NCI-H460 (cell line): ENCODE data around the gene SHOC2. TPM values are rescaled to one million over a fixed set of nuclear protein-coding genes. Genes with fewer than 3 reads are reported as not detected.

Experiments used
- DNase-seq: peaks from one replicate; pipeline ENCODE4 v3.0.0-alpha.2; 2016; ENCODE audit warnings: low read depth; ENCODE audit errors: extremely low read depth
- total RNA-seq: library from RNA; depleted of rRNA; stranded (reverse); fragments of >200 nt; shearing (Covaris generic); gene quantifications from 2 replicates; pipeline ENCODE4 v1.2.3, GENCODE V29; 2014

The SHOC2 gene
- total RNA-seq, 1 experiment from 2014 or later, result 34.8 TPM

DNA sequence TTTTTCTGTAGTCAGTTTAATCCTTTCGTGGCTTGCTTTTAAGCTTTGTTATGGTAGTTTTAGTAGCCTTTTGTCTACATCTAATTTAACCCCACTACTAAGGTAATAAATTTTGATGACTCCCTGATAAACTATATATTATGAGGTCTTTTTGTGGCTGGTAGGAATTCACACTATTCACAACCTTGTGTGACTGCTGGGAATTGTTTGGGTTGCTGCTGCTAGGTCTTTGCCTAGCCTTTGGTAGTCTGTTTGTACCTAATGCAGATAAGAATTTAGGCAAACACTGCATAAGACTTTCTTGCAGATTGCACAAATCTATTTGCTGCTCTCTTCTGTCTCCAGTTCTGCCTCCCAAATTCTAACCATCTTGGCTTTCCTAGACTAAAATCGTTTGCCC is 58.3 kb downstream of the SHOC2 start:
- DNase-seq, result no peak

DNA sequence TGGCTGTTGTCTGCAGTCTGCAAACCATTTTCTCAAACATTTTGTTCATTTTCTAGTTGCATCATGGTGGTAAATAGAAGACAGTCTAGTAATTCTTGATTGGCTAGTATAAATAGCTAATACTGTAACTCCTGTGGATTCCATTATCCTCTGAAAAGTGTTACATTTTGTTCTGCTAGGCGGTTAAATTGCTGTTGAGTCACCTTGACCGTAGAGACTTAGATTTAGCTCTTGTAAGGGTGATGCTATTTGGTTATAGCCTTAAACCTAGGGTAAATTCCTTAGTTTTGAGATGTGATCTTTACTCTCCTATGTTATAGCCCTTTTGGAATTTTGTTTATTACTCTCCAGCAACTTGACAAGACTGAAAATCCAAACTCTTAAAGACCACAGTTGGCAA is 58.8 kb downstream of the SHOC2 start:
- no peak for DNase-seq

DNA sequence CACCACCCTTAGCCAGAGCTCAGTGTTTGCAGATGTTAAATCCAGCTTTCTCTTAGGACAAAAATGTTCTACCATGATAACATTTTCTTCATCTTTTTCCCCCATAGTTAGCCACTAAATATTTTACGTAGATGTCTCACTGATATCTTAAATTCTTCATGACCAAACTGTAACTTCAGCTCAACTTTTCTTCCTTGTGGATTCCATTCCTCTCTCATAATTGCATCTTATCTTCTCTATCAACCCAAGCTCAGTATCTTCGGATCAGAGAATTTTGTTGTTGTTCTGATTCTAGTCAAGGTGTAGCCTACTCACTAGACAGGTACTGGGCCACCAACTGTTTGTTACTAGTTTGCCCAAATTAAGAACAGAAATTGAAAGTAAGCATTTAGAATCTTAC is 60.2 kb downstream of the SHOC2 start:
- no peak for DNase-seq

DNA sequence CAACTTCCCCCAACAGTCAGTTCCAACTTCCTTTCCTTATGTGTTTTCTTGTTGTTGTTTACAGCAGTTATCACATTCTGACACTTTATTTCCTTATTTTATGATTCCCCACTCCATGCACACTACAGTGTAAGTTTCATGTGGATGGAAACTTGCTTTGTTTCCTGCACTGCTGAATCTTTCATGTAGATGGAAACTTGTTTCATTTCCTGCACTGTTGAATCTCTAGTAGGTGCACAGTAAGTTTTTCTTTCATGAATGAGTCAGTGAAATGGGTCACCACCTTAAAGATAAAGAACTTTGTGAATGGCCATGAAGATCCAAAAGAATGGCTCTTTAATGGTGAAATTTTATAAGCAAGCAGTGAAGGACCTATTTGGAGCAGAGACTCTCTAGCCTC is 61.4 kb downstream of the SHOC2 start:
- DNase-seq, result no peak

DNA sequence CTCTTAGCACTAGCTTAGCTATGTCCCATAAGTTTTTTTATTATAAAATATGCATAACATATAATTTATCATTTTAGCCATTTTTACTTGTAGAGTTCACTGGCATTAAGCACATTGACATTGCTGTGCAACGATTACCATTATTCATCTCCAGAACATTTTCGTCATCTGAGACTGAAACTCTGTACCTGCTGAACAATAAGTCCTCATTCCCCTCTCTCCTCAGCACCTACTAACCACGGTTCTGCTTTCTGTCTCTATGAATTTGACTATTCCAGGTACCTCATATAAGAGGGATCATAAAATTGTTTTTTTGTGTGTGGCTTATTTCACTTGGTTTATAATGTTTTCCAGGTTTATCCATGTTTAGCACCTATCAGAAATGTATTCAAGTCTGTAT is 64.1 kb downstream of the SHOC2 start:
- no peak for DNase-seq

DNA sequence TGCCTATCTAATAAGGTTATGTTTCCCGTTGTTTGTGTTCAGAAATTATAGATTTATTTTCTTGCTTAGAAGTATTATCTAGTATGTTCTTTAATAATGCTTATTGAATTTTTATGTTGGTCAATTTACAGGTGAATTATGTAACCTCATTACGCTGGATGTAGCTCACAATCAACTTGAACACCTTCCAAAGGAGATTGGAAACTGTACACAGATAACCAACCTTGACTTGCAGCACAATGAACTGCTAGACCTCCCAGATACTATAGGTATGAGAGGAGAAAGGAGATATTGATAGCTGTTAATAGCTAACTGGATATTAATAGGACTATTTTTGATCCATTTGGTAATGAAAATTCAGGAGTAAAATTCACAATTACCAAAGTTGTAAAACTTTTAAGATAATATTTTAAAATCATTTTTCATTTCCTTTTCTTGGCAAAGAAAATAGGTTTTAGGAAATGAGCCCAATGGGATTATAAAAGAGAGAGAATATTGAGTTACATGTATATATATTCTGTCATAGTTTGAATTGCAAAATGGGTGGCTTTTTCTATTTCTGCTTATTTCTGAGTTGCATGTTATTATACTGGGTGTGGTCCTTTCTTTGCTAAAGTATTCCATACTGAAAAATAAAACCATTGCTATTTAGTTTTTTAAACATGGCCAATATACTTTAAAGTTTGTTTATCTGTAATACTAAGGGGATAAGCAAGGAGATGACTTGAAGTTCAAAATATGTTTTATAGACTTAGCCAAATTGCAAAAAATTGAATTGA is 66.3 kb downstream of the SHOC2 start:
- no peak for DNase-seq

DNA sequence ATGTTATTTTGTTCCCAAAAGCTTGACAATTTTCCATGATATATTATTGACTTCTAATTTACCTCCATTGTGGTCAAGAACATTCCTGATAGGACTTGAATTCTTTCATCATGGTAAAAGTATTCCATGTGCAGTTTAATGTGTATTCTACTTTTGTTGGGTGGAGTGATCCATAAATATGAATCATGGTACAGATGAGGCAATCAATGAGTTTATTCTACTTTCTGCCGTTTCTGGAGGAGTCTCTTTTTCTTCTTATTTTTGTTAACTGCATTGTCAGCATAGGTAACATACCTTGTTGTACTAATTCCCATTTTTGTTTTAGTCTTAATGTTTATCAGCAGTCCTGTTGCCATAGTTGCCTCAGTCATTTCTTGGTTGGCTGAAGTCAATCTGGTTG is 69.6 kb downstream of the SHOC2 start:
- no peak for DNase-seq

DNA sequence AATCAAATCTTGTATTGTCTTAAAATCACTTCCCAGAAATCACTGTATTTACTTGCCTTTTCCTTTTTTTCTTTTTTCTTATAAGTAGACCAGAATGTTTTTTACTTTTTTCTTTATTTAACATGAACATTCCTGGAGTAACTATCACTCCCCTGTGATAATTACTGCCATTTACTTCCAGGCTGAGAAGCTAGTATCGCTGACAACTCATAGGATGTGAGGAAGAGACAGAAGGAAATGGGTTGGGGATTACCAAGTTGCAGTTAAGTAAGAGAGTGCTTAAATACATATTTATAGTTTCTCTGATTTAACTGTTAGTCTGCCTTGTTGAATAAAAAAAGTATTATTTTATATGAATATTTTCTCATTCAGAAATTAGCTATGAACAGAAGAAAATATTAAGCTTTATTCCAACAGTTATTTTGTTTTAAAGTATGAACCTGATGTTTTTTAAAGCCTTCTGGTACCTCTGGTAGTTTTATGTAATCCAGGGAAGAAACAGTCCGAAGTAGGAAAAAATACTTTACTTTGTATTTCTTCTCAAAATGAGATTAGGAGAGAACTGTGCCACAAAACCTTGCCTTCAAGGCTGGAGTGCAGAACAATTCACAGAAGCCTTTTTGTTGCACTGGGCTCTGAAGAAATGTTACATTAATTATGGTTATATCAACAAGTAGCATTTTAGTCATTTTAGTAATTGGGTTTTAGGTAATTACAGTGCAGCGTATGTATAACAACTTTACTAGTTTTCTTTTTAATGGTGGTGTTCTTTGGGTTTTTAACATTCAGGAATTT is 72.8 kb downstream of the SHOC2 start:
- no peak for DNase-seq

DNA sequence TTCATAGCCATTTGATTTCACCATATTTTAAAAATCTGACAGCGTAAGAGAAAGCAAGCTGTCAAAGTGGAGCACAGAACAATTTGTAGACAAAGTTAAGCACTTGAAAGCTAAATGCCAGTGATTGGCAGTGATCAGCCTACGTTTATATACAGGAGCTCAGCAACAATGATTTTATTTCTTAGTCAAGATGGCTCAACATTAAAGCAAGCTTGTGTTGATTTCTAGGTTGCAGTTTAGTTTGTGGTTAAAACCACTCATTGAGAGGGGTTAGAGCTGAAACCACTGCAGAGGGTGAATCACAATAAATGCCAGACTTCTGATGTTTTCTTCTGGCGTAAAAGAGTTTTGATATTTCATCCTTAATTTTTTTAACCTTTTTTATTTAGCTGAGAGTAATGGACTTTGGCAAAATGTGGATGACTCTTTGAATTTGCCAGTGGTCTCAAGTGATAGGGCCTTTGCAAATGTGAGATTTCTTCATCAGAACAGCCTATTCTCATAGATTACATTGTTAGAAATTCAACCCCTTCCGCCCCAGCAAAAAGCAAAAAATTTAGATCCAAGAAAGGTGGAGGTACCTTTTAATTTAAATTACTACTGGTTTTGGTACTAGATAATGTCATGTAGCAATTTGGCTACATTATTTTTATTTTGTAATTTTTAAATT is 73.8 kb downstream of the SHOC2 start:
- DNase-seq, result no peak

DNA sequence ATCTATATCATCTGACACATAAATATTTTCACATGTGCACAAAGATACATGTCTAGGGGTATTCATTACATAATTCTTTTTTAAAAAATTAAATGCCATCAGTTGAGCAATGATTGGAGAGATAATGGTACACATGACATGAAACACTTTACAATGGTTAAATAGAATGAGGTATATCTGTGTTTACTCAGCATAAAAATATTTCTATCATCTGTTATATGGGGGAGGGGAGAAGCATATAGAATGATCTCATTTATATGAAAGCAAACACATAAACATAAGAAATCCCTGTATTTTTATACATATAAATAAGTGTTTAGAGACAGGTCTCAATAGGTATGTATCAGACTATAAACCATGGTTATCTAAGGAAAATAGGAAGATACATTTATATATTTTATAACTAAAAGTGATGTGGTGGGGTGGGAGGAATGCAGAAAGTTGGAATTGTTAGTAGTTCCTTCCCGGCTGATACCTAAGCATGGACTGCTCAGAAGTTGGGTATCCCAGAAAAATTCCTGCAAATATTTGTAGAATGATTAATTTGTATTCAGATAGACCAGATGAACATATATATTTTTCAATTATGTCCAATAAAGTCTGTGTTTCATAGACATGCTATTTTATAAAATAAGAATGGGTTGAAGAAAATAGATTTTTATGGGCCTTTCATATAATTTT is 75.1 kb downstream of the SHOC2 start:
- DNase-seq, result no peak

DNA sequence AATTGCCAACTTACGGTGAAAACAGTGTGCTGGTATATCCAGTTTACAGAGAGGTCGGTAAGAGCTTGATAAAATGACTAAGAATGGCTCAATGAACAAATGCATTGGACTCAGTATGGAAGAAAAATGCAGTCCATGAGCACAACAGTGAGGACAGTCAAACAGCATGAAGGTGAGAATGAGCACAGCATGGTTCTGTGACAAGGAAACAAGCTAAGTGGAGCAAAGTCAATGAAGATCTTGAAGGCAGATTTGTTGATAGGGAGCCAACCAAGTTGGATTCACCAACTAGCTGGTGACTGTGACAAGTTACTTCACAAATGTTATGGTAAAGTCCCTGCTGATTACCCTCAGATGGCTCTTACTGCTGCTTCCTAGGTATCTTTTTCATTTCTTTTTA is 75.9 kb downstream of the SHOC2 start:
- no peak for DNase-seq

DNA sequence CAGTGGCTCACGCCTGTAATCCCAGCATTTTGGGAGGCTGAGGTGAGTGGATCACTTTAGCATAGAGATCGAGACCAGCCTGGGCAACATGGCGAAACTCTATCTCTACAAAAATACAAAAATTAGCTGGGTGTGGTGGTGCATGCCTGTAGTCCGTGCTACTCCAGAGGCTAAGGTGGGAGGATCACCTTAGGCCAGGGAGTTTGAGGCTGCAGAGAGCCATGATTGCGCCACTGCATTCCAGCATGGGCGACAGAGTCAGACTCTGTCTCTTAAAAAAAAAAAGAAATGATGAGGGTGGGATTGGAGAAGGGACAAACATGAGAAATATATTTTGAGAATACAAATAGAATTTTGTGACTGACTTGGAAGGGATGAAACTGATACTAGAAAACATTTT is 76.9 kb downstream of the SHOC2 start:
- no peak for DNase-seq

DNA sequence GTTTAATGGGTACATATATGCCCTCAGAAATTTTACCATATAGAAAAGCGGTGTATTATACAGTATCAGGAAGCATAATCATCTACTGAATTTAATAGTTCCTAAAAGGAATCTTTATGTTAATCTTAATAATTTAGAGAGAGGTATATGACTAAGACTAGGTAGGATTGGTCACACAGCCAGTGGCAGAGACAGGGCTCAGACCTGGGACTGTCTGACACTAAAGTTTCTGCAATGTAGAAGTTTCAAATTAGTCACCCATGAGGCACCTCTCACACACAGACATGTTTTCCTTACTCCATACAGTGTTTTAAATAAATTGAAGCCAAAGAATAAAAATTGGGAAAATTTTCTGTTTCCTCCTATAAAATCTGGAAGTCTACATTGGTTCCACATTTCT is 84.6 kb downstream of the SHOC2 start:
- DNase-seq, result no peak

DNA sequence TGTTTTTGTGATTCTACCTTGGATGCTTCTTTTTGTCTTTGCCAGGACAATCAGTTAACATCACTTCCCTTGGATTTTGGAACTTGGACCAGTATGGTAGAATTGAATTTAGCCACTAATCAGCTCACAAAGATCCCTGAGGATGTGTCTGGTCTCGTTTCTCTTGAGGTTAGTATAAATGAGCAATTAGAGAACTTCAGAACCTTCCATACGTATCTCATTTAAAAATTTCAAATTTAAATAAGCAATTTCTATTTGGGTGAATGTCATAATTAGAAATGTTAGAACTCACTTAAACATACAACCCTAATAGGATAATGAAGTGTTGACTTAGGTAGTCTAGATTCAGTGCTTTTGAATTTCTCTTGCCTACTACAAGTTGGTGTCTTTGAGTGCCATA is 88.1 kb downstream of the SHOC2 start:
- DNase-seq, result no peak

DNA sequence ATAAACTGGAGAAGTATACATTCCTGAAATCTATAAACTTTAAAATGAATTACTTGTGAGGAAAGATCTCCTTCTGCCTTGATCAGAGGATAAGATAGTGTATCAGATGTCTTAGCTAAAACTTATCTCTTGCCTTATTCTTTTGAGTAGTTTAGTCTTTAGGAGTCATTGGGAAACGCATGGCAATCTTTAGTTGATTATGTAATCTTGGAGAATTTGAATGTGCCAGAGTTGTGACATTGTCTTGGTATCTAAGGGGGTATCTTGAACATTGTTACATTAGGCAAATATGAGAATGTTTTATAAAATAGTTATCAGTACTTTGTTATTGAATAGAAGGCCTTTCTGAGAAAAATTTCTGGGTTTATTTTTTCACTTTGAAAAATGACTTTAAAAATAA is 95.8 kb downstream of the SHOC2 start:
- no peak for DNase-seq

DNA sequence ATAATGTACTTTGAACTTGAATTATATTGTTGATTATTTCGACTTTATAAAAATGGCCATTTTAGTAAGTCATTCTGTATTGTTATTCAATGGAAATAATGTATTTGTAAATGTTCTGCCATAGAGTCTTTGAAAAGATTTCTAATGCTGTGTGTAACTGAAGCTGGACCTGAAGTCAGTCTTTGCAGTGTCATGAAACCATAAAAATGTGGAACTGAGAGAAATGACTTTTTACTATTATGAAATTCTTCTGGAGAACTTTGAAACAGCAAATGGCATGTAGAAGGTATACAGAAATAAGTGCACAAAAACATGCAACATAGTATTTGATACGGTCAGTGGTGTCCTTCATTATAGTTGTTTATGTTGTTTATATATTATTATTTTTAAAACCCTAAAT is 97.7 kb downstream of the SHOC2 start:
- DNase-seq, result no peak

DNA sequence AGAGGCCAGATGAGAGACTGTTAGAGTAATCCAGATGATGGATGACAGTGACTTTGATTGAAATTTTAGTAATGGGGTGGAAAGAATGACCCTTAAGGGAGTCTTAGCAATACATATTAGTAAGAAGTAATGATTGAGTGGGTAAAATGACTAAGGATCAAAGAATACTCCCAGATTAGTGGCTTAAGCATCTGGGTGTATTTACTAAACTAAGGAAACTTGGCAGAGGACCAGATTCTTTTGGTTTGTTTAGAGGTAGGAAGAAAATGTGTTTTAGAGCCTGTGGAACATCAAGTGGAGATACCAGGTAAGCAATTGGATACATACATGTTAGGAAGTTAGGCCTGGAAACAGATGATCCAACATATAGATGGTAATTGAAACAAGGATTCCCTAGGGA is 98.6 kb downstream of the SHOC2 start:
- no peak for DNase-seq

DNA sequence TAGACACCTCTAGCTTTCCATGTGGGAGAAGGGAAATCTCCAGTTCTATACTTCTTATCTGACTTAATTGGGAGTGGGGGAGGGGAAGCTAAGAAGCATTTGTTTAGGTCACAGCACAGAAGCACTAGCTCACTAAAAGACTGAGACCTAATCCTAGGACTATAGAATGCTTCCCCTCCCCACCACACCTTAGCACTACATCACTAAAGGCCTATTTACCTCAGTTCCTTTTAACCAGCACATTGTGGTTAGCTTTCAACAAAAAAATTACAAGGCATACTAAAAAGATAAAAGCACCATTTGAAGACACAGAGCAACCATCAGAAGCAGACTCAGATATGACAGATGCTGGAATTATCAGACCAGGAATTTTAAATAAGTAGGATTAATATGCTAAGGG is 103.7 kb downstream of the SHOC2 start:
- DNase-seq, result no peak

DNA sequence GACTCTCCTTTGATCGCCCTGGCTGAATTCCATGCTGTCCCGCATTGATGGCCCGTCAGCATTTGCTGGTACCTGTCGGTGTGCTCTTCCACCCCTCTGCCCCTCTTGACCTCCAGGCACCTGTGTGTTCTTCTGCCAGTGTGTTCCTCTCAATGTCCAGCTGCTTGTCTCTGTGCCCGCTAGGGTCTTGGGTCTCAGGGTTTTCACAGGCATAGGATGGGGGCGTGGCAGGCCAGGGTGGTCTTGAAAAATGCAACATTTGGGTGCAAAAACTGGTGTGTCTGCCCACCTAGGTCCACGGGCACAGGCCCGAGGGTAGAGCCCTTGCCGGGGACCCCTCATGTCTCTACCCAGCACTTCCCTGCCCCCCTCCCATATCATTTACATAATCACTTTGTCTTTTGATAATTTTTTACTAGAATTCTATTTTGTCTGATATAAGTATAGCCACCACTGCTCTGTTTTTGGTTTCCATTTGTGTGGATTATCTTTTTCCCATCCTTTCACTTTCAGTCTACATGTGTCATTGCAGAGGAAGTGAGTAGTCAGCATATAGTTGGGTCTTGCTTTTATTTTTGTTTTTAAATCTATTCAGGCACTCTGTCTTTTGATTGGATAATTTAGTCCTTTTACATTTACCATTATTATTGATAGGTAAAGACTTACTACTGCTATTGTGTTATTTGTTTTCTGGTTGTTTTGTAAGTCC is 110.8 kb downstream of the SHOC2 start:
- no peak for DNase-seq

DNA sequence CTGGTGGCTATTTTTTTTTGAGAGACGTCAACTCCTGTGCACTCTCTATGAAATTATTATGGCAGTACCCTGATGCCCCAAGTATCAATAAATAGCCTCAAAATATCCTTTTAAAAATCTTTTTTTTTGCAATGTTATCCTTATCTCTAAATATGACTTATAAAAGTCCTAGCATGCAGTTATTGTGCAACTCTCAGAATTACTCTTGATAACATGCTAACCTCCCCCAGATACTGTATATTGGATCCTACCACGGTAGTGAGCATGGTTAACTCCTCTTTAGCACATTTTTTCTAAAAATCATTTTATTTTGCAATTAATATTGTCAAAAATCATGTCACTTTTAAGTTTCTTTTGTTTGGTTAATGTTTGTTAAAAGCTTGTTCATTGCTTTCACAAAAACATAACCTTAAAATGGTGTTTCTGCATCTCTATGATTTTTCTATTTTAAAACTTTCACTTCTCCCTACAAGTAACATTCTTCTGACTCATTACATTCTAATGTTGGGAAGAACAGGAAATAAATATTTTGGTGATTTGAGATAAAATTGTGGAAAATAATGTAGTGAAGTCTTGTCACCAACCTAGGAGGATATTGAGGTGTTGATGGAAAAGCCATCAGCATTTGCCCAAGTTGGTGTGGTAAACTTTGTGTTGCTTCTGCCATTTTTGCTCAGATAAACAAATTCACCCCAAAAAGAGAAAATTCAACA is 115.3 kb downstream of the SHOC2 start:
- DNase-seq, result no peak
